B cell (primary cell): ENCODE measurements around the gene MBP. TPM values are rescaled to one million over a fixed set of nuclear protein-coding genes. Genes with fewer than 3 reads are reported as not detected.

Experiments used
- ATAC-seq: fragments of 200-7000 bp; cut with Tn5 transposase; one replicate; pipeline ENCODE4 v1.10.0; 2021; ENCODE audit warnings: low read depth, mild to moderate bottlenecking, moderate number of reproducible peaks, moderate library complexity
- CTCF ChIA-PET: fragments of 350-600 bp; sonication (Branson Sonifier 250); formaldehyde crosslinking; loops from one replicate; lab custom pipeline; 2021; ENCODE audit warnings: antibody characterized with exemption, inconsistent platforms; lab: Charles Lee
- POLR2A ChIA-PET: fragments of 350-600 bp; sonication (Branson Sonifier 250); formaldehyde crosslinking; loops from one replicate; lab custom pipeline; 2021; ENCODE audit warnings: antibody characterized with exemption; lab: Charles Lee
- DNase-seq: peaks from one replicate; pipeline ENCODE4 v3.0.0; 2013
- H2AFZ ChIP-seq: 2 replicates; pipeline ENCODE4 v1.6.1; 2012; ENCODE audit warnings: mild to moderate bottlenecking, low read depth, low read length; ENCODE audit not compliant: insufficient read depth, poor library complexity, severe bottlenecking
- H3K27ac ChIP-seq, 2 donors: 1 replicate in 1 of 2; 2 replicates in 1 of 2; pipeline ENCODE4 v1.5.1; 2012 to 2013; ENCODE audit warnings: low read length in 2 of 2, mild to moderate bottlenecking in 2 of 2, moderate library complexity in 1 of 2
- H3K27me3 ChIP-seq, 4 experiments: fragments of 200-600 bp in 1 of 4; sonication (generic) in 1 of 4; replicated peaks in 1 of 4; 1 replicate in 2 of 4; 2 replicates in 2 of 4; pipeline versions ENCODE4 v1.6.1 to v1.7.0; 2013 to 2016; ENCODE audit warnings: low read length in 3 of 4, mild to moderate bottlenecking in 2 of 4, mixed read lengths in 1 of 4, moderate library complexity in 1 of 4; ENCODE audit not compliant: insufficient read depth in 4 of 4, control insufficient read depth in 3 of 4; ENCODE audit errors: control extremely low read depth in 1 of 4
- H3K36me3 ChIP-seq, 2 experiments: replicated peaks in 1 of 2; 1 replicate in 1 of 2; 2 replicates in 1 of 2; pipeline versions ENCODE4 v1.6.1 to v1.7.1; 2013; ENCODE audit warnings: low read length in 1 of 2; ENCODE audit not compliant: insufficient read depth in 2 of 2, control insufficient read depth in 1 of 2; ENCODE audit errors: control extremely low read depth in 1 of 2, extremely low read depth in 1 of 2
- H3K4me1 ChIP-seq, 2 donors: fragments of 200-600 bp in 1 of 2; sonication (generic) in 1 of 2; 1 replicate in 1 of 2; 2 replicates in 1 of 2; pipeline versions ENCODE4 v1.5.1 to v1.6.1; 2013 to 2017; ENCODE audit warnings: low read length in 2 of 2; ENCODE audit not compliant: control insufficient read depth in 2 of 2, insufficient read depth in 2 of 2
- H3K4me2 ChIP-seq: replicated peaks from 2 replicates; pipeline ENCODE3; 2012; ENCODE audit warnings: mild to moderate bottlenecking, low read depth, low read length; ENCODE audit not compliant: poor library complexity, severe bottlenecking
- H3K4me3 ChIP-seq, 5 experiments: fragments of 200-600 bp in 1 of 5; sonication (generic) in 1 of 5; 1 replicate in 3 of 5; 2 replicates in 2 of 5; pipeline versions ENCODE4 v1.5.1 to v1.7.0; 2011 to 2016; ENCODE audit warnings: low read length in 4 of 5, mild to moderate bottlenecking in 4 of 5, low read depth in 2 of 5, control low read depth in 1 of 5, moderate library complexity in 1 of 5; ENCODE audit not compliant: insufficient read depth in 1 of 5; ENCODE audit errors: control extremely low read depth in 1 of 5, extremely low read depth in 1 of 5
- H3K79me2 ChIP-seq: fragments of 200-600 bp; sonication (generic); one replicate; pipeline ENCODE4 v1.6.0; 2016; ENCODE audit warnings: low read length; ENCODE audit not compliant: control insufficient read depth, insufficient read depth
- H3K9ac ChIP-seq: fragments of 200-600 bp; sonication (generic); 2 replicates; pipeline ENCODE4 v1.6.1; 2017; ENCODE audit warnings: mild to moderate bottlenecking, low read length, moderate library complexity
- H3K9me3 ChIP-seq, 3 donors: one replicate each; pipeline versions ENCODE4 v1.6.1 to v1.7.1; 2013; ENCODE audit warnings: low read length in 2 of 3; ENCODE audit not compliant: control insufficient read depth in 2 of 3, insufficient read depth in 1 of 3; ENCODE audit errors: control extremely low read depth in 1 of 3
- H4K20me1 ChIP-seq: 2 replicates; pipeline ENCODE4 v1.6.0; 2012; ENCODE audit warnings: mild to moderate bottlenecking, low read length; ENCODE audit not compliant: insufficient read depth, control insufficient read depth, poor library complexity, severe bottlenecking
- H3K27ac Mint-ChIP-seq: one replicate; pipeline ENCODE4 v1.8.0; 2021; ENCODE audit warnings: mixed read lengths
- H3K27me3 Mint-ChIP-seq: one replicate; pipeline ENCODE4 v1.8.0; 2021; ENCODE audit warnings: mixed read lengths
- H3K4me1 Mint-ChIP-seq: one replicate; pipeline ENCODE4 v1.8.0; 2021; ENCODE audit warnings: mixed read lengths
- H3K4me3 Mint-ChIP-seq: one replicate; pipeline ENCODE4 v1.8.0; 2021; ENCODE audit warnings: mixed read lengths
- H3K9me3 Mint-ChIP-seq: one replicate; pipeline ENCODE4 v1.8.0; 2022; ENCODE audit warnings: mixed read lengths; ENCODE audit not compliant: insufficient read depth
- EZH2 ChIP-seq: IDR thresholded peaks from 2 replicates; pipeline ENCODE4 v1.6.1; 2012; ENCODE audit warnings: borderline replicate concordance, low read depth, mild to moderate bottlenecking, moderate library complexity, low read length; ENCODE audit not compliant: insufficient read depth, poor library complexity, severe bottlenecking
- WGBS: methylation state at CpG from one replicate; pipeline ENCODE4 v1.1.5; 2013; ENCODE audit warnings: missing lambda C conversion rate; ENCODE audit not compliant: insufficient coverage; 5-methylcytosine and 5-hydroxymethylcytosine counted together
- intact Hi-C: fragments of 100-400 bp; cut with micrococcal nuclease; formaldehyde crosslinking; loops from one replicate; pipeline ENCODE4 v1.10.0; 2022
- polyA plus RNA-seq: library from polyadenylated mRNA; depleted of rRNA; stranded (reverse); fragments of >200 nt; gene quantifications from 2 replicates; pipeline ENCODE4 v1.2.3, GENCODE V29; 2012
- total RNA-seq, 2 donors: library from RNA; stranded (reverse); fragments of 120-200 nt in 1 of 2; gene quantifications; 1 replicate in 1 of 2; 2 replicates in 1 of 2; pipeline versions ENCODE4 v1.2.3 to v1.2.4, GENCODE V29; 2013 to 2022
- TF ChIP-seq, protein P1 (sequence below): fragments of 200-600 bp; IDR thresholded peaks from one replicate; pipeline ENCODE4 v1.8.0; 2022; ENCODE audit warnings: antibody characterized with exemption, mild to moderate bottlenecking

Gene MBP
- total and polyA plus RNA-seq, 2 donors (not counting 1 experiment from before 2014, with no cell fraction given) = 30.1 to 192 TPM

DNA sequence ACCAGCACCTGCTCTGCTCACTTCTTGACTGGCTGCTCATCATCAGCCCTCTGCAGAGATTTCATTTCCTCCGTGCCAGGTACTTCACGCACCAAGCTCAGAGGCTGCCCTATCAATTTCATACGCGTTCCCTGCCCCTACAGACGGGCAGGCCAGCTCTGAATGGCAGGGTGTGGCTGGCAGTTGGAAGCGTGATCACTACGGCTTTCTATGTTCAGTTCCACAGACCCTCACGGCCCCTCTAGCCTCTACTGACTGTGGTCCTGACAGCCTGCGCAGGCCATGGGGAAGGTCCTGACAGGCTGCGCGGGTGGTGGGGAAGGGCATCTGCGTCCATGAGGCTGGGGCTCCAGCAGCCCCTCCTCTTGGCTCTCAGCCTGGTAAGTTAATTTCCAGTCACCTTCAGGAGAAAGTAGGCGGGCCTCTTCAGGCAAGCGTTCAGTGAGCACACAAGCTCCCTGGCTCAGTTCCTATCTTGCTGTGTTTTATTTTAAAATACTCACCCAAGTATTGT, 155.4 kb downstream of the MBP start:
- intact Hi-C loops = no loop called here
- H3K9me3 Mint-ChIP-seq = no peaks in the 10 kb centered on the region

DNA sequence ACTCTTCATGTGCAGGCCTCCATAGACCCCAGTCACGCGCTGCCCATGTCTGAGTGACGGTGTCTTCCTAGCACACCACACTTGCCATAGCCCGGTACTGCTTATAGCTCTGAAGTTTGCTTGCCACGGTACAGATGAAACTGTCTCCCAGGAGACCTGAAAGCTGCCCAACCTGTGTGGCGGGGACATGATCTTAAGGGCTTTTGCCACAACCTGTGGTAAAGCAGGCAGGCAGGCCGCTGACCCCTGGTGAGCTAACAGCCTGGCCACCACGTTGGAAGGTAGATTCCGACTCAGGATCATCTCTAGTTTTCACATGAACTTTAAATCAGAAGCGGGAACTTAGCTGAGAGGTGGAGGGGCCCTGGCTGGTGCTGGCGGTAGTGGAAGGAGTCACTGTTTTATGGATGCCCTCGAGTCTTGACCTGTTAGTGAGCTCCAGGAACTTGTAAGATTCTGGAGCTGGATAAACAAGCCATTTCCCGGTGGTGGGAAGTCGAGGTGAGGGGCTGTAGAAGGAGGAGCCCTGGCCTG, 156.9 kb downstream of the MBP start:
- TF ChIP-seq, protein P1, sequence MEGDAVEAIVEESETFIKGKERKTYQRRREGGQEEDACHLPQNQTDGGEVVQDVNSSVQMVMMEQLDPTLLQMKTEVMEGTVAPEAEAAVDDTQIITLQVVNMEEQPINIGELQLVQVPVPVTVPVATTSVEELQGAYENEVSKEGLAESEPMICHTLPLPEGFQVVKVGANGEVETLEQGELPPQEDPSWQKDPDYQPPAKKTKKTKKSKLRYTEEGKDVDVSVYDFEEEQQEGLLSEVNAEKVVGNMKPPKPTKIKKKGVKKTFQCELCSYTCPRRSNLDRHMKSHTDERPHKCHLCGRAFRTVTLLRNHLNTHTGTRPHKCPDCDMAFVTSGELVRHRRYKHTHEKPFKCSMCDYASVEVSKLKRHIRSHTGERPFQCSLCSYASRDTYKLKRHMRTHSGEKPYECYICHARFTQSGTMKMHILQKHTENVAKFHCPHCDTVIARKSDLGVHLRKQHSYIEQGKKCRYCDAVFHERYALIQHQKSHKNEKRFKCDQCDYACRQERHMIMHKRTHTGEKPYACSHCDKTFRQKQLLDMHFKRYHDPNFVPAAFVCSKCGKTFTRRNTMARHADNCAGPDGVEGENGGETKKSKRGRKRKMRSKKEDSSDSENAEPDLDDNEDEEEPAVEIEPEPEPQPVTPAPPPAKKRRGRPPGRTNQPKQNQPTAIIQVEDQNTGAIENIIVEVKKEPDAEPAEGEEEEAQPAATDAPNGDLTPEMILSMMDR = no peak
- no peak for TF ChIP-seq EZH2
- ChIA-PET CTCF (interaction anchor here (0.6 to 13.3 kb wide), 4 partner anchors 11 to 599 kb away, joined by 3 to 287 read pairs (median 6); no protein-coding TSS in a partner anchor), POLR2A (interaction anchor here (0.7 to 0.9 kb wide), 2 partner anchors 10 to 196 kb away, joined by 3 to 5 read pairs; no protein-coding TSS in a partner anchor)
- Mint-ChIP-seq H3K4me3 (no peak overlapping the region), H3K27ac (peak overlapping the region; percentile 70), H3K27me3 (no peaks in the 10 kb centered on the region), H3K9me3 (no peaks in the 10 kb centered on the region), H3K4me1 (peaks cover 56% of the 10 kb centered on the region)
- Histone ChIP-seq H3K27ac (no peak overlapping the region), H3K9me3 (peaks cover 0 to 6% (median 0%) of the 10 kb centered on the region in 3 donors), H3K4me1 (peaks cover 44 to 46% of the 10 kb centered on the region in 2 donors), H3K4me2 (no peak overlapping the region), H3K27me3 (no peaks in the 10 kb centered on the region), H2AFZ (no peak overlapping the region), H3K4me3 (no peak overlapping the region), H4K20me1 (no peaks in the 10 kb centered on the region), H3K9ac (no peak overlapping the region), H3K36me3 (peaks cover 0 to 4% of the 10 kb centered on the region in 2 experiments), H3K79me2 (no peaks in the 10 kb centered on the region)
- no peak for ATAC-seq
- WGBS = 92% methylated on average over 13 of the region's 14 CpGs
- intact Hi-C loops = no loop called here
- no peak for DNase-seq

More for the DNA sequence above, 155.4 kb downstream of the MBP start:
- Histone ChIP-seq H3K36me3 (peaks cover 0 to 4% of the 10 kb centered on the region in 2 experiments), H3K27ac (peak overlapping the region in 1 of 2 donors; percentile 18), H3K4me1 (peaks cover 52 to 53% of the 10 kb centered on the region in 2 donors), H3K9ac (no peak overlapping the region), H3K9me3 (peaks cover 0 to 6% (median 0%) of the 10 kb centered on the region in 3 donors), H3K4me2 (peak overlapping the region; percentile 14), H3K4me3 (no peak overlapping the region), H2AFZ (no peak overlapping the region), H4K20me1 (no peaks in the 10 kb centered on the region), H3K27me3 (no peaks in the 10 kb centered on the region), H3K79me2 (no peaks in the 10 kb centered on the region)
- TF ChIP-seq, protein P1 = no peak
- Mint-ChIP-seq H3K4me1 (peaks cover 62% of the 10 kb centered on the region), H3K27me3 (no peaks in the 10 kb centered on the region), H3K27ac (peak overlapping the region; percentile 82), H3K4me3 (peak overlapping the region; percentile 20)
- WGBS = 93% methylated on average over 12 of the region's 14 CpGs
- DNase-seq = no peak
- POLR2A ChIA-PET = interaction anchor here (0.7 to 2.6 kb wide), 3 partner anchors 10 to 19 kb away, joined by 4 to 13 read pairs (median 5); no protein-coding TSS in a partner anchor
- CTCF ChIA-PET = interaction anchor here (1.1 to 13.3 kb wide), 3 partner anchors 12 to 175 kb away, joined by 3 to 287 read pairs (median 19); no protein-coding TSS in a partner anchor
- ATAC-seq = no peak
